SK-N-SH treated with all-trans-retinoic acid at 6 μM for 48 hours (cell line): ENCODE results near the gene CEP57.
A peak's percentile ranks its signal among the peaks of the same experiment; 100 is the strongest.

Experiments
- ATAC-seq: fragments of 200-7000 bp; cut with Tn5 transposase; 3 replicates; pipeline ENCODE4 v1.9.1; 2020; ENCODE audit warnings: mild to moderate bottlenecking, moderate library complexity
- ARNTL ChIP-seq: fragments of 450-650 bp; formaldehyde crosslinking; IDR thresholded peaks from 2 replicates; pipeline ENCODE4 v1.5.0; 2020; ENCODE audit warnings: low read depth, mild to moderate bottlenecking, moderate library complexity, borderline replicate concordance
- BACH2 ChIP-seq: fragments of 250-450 bp; sonication (Bioruptor Pico); IDR thresholded peaks from 2 replicates; pipeline ENCODE4 v1.9.0; 2021; ENCODE audit warnings: mild to moderate bottlenecking, borderline replicate concordance
- CREB5 ChIP-seq: fragments of 250-450 bp; sonication (Bioruptor Pico); IDR thresholded peaks from 2 replicates; pipeline ENCODE4 v1.5.1; 2020; ENCODE audit warnings: low read depth, mild to moderate bottlenecking, moderate library complexity
- CSDC2 ChIP-seq: fragments of 250-450 bp; sonication (Bioruptor Pico); IDR thresholded peaks from 2 replicates; pipeline ENCODE4 v1.5.0; 2020; ENCODE audit warnings: mild to moderate bottlenecking, moderate library complexity
- CSRNP3 ChIP-seq: fragments of 250-450 bp; sonication (Bioruptor Pico); IDR thresholded peaks from 2 replicates; pipeline ENCODE4 v1.5.1; 2021; ENCODE audit warnings: mild to moderate bottlenecking, moderate library complexity
- GLIS3 ChIP-seq: fragments of 250-450 bp; sonication (Bioruptor Pico); IDR thresholded peaks from 2 replicates; pipeline ENCODE4 v1.5.0; 2020; ENCODE audit warnings: mild to moderate bottlenecking, moderate library complexity
- ISL1 ChIP-seq: fragments of 250-450 bp; sonication (Bioruptor Pico); IDR thresholded peaks from 2 replicates; pipeline ENCODE4 v2.1.2; 2022; ENCODE audit warnings: mild to moderate bottlenecking, moderate library complexity
- OSR1 ChIP-seq: fragments of 250-450 bp; sonication (Bioruptor Pico); IDR thresholded peaks from 2 replicates; pipeline ENCODE4 v1.8.0; 2022; ENCODE audit warnings: moderate library complexity, mild to moderate bottlenecking, inconsistent platforms
- POU6F1 ChIP-seq: fragments of 250-450 bp; sonication (Bioruptor Pico); IDR thresholded peaks from 2 replicates; pipeline ENCODE4 v1.8.0; 2021; ENCODE audit warnings: low read depth, mild to moderate bottlenecking, moderate library complexity, borderline replicate concordance
- PPARA ChIP-seq: fragments of 250-450 bp; sonication (Bioruptor Pico); IDR thresholded peaks from 2 replicates; pipeline ENCODE4 v1.5.0; 2020; ENCODE audit warnings: mild to moderate bottlenecking, borderline replicate concordance
- RARB ChIP-seq: fragments of 250-450 bp; sonication (Bioruptor Pico); IDR thresholded peaks from 2 replicates; pipeline ENCODE4 v1.8.0; 2021; ENCODE audit warnings: mild to moderate bottlenecking, moderate library complexity
- SNAI2 ChIP-seq: fragments of 250-450 bp; sonication (Bioruptor Pico); IDR thresholded peaks from 2 replicates; pipeline ENCODE4 v1.5.0; 2020; ENCODE audit warnings: mild to moderate bottlenecking, moderate library complexity
- TCF4 ChIP-seq: fragments of 250-450 bp; sonication (Bioruptor Pico); IDR thresholded peaks from 2 replicates; pipeline ENCODE4 v1.8.0; 2021; ENCODE audit warnings: mild to moderate bottlenecking, moderate library complexity, borderline replicate concordance
- TOX ChIP-seq: fragments of 250-450 bp; sonication (Bioruptor Pico); IDR thresholded peaks from 2 replicates; pipeline ENCODE4 v1.8.0; 2021; ENCODE audit warnings: mild to moderate bottlenecking, moderate library complexity, borderline replicate concordance
- TSHZ2 ChIP-seq: fragments of 250-450 bp; sonication (Bioruptor Pico); IDR thresholded peaks from 2 replicates; pipeline ENCODE4 v1.5.0; 2020; ENCODE audit warnings: mild to moderate bottlenecking, moderate library complexity
- ZC3H10 ChIP-seq: fragments of 250-450 bp; sonication (Bioruptor Pico); IDR thresholded peaks from 2 replicates; pipeline ENCODE4 v1.5.1; 2021; ENCODE audit warnings: mild to moderate bottlenecking, moderate library complexity
- ZFP30 ChIP-seq: fragments of 450-650 bp; formaldehyde crosslinking; IDR thresholded peaks from 2 replicates; pipeline ENCODE4 v1.5.0; 2022; ENCODE audit warnings: mild to moderate bottlenecking, moderate library complexity
- ZNF565 ChIP-seq: fragments of 450-650 bp; formaldehyde crosslinking; conservative IDR thresholded peaks from 2 replicates; pipeline ENCODE4 v1.5.0; 2020; ENCODE audit warnings: low read depth, mild to moderate bottlenecking, moderate library complexity
- ZNF70 ChIP-seq: fragments of 450-650 bp; formaldehyde crosslinking; IDR thresholded peaks from 2 replicates; pipeline ENCODE4 v1.5.0; 2020; ENCODE audit warnings: mild to moderate bottlenecking, moderate library complexity
- ZNF8 ChIP-seq: fragments of 450-650 bp; formaldehyde crosslinking; IDR thresholded peaks from 2 replicates; pipeline ENCODE4 v1.5.0; 2020; ENCODE audit warnings: mild to moderate bottlenecking, moderate library complexity

CEP57 gene

GRCh38 chr11:95764267-95764898 lies 25.9 kb upstream of the CEP57 start:
- ATAC-seq: peak; percentile 80

GRCh38 chr11:95766701-95767100 lies 23.6 kb upstream of the CEP57 start:
- TF ChIP-seq TSHZ2 (CRISPR knock-in tag) (no peak), CSRNP3 (CRISPR knock-in tag) (no peak), RARB (CRISPR knock-in tag) (no peak), ZNF70 (CRISPR knock-in tag) (no peak), SNAI2 (CRISPR knock-in tag) (no peak), ZFP30 (CRISPR knock-in tag) (no peak), ISL1 (CRISPR knock-in tag) (no peak), OSR1 (CRISPR knock-in tag) (no peak), ZNF565 (no peak)
- no peak for ATAC-seq

More at GRCh38 chr11:95764267-95764898, 25.9 kb upstream of the CEP57 start:
- TF ChIP-seq CREB5 (no peak), ZFP30 (CRISPR knock-in tag) (no peak), BACH2 (CRISPR knock-in tag) (no peak), CSDC2 (no peak), ZC3H10 (CRISPR knock-in tag) (no peak), CSRNP3 (CRISPR knock-in tag) (no peak), ARNTL (CRISPR knock-in tag) (no peak), ZNF8 (CRISPR knock-in tag) (no peak), SNAI2 (CRISPR knock-in tag) (no peak), POU6F1 (no peak), ZNF565 (no peak), TSHZ2 (CRISPR knock-in tag) (no peak), TOX (CRISPR knock-in tag) (no peak), PPARA (CRISPR knock-in tag) (no peak), GLIS3 (CRISPR knock-in tag) (no peak), TCF4 (CRISPR knock-in tag) (no peak)
